NB4 (cell line): ENCODE measurements around the gene SLC49A3.

Source experiments
- MYC ChIP-seq: IDR thresholded peaks from 2 replicates; pipeline ENCODE4 v1.6.1; 2011; ENCODE audit warnings: low read depth, low read length
- POLR2A ChIP-seq: IDR thresholded peaks from 2 replicates; pipeline ENCODE4 v1.6.1; 2011; ENCODE audit warnings: mild to moderate bottlenecking; ENCODE audit not compliant: insufficient read length; ENCODE audit errors: extremely low read depth
- TF ChIP-seq, protein P1 (sequence below): IDR thresholded peaks from one replicate; pipeline ENCODE4 v1.5.1; 2012; ENCODE audit warnings: low read depth, low read length

DNA sequence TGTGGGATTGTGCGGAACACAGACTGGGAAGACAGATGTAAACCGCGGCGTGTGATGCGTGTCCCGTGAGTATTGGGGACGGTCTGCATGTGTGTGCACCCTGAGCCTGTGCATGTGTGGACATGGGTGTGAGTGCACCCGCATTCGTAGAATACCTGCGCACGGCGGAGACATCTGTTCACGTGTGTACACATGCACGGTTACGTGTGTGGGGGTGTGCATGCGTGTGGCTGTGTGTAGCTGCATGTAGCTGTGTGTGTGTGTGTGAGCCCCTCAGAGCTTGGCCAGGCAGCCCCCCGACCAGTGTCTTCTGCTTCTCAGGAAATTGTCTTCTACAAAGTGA lies 34.5 kb downstream of the SLC49A3 start:
- TF ChIP-seq POLR2A (no peak), MYC (no peak)
- TF ChIP-seq, protein P1, sequence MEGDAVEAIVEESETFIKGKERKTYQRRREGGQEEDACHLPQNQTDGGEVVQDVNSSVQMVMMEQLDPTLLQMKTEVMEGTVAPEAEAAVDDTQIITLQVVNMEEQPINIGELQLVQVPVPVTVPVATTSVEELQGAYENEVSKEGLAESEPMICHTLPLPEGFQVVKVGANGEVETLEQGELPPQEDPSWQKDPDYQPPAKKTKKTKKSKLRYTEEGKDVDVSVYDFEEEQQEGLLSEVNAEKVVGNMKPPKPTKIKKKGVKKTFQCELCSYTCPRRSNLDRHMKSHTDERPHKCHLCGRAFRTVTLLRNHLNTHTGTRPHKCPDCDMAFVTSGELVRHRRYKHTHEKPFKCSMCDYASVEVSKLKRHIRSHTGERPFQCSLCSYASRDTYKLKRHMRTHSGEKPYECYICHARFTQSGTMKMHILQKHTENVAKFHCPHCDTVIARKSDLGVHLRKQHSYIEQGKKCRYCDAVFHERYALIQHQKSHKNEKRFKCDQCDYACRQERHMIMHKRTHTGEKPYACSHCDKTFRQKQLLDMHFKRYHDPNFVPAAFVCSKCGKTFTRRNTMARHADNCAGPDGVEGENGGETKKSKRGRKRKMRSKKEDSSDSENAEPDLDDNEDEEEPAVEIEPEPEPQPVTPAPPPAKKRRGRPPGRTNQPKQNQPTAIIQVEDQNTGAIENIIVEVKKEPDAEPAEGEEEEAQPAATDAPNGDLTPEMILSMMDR, result no peak
